GM21367 (cell line): ENCODE data around the gene PRXL2A.
"Not testable (repeated sequence)": the region's sequence is repeated elsewhere in the genome, so short reads cannot be mapped to it uniquely, and the experiment has no call there.

Experiments used
- ATAC-seq: cut with Tn5 transposase; IDR thresholded peaks from one replicate; pipeline ENCODE4 v1.9.1; 2021; ENCODE audit not compliant: unreplicated experiment

The PRXL2A gene

DNA sequence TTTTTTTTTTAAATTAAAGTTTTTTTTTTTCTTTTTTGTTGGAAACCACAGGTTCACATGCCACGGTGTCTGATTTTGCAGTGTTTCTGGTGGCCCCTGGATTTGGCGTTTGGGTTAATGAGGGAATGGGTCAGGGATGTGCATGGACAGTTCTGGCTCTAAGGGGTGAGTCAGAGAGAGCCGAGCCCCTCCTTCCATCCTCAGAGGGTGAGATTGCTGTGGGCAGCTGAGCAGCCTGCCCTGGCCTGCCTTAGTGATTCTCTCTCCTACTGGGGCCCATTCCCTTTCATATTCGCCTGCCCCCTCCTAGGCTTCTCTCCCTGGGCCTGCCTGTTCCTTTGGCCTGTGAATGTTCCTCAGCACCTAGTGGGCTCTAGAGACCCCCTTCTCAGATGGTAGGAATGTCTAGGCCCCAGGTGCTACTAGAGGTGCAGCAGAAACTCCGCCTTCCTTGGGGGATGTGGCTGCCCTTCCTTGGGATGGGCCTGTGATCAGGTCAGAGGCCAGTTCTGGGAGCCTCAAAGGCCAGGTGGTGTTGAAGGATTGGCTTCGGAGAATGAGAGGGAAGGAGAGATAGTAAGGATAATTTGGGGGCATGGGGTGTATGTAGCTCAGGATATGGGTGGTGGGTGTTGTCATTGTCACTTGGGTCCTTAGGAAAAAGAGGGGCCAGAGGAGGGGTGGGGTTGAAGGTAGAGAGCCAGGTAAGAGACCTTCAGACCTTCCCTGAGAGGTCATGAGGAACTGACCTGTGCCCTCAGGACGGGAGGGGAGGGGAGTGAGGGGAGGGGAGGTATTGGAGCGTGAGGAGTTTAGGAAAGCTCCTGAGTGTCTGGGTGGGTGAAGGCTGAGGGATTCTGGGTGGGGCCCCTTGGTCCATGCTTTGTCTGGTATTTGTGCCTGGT lies 65.6 kb downstream of the PRXL2A start:
- ATAC-seq, result no peak

DNA sequence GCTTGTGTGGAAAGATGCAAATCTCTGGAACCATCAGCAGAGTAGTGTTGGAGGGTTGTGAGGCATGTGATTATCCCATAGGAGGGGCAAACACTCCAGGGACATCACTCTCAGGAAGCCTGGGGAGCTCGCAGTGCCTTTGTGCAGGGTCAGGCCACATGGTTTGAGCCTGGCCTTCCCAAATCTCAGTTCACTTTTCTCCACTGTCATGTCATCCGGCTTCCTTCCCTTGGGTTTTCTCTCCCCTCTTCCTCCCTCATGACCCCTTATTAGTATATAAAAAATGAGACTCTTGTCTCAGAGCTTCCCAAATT lies 66.2 kb downstream of the PRXL2A start:
- no peak for ATAC-seq

DNA sequence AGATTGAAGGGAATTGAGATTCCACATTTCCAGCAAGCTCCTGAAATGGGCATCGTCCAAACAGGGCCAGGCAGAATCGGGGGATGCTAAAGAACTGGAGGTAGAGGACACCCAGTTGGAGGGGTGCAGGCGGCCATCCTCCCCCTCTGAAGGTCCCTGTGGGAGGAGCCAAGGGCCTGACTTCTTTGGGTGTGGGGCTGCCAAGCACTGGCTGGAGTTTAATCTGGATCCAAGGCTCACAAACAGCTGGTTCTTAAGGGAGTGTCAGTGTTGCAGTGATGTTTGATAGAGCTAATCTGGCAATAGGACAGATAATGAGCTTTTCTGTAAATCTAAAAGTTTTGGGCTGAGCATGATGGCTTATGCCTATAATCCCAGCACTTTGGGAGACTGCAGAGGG lies 66.6 kb downstream of the PRXL2A start:
- no peak for ATAC-seq

DNA sequence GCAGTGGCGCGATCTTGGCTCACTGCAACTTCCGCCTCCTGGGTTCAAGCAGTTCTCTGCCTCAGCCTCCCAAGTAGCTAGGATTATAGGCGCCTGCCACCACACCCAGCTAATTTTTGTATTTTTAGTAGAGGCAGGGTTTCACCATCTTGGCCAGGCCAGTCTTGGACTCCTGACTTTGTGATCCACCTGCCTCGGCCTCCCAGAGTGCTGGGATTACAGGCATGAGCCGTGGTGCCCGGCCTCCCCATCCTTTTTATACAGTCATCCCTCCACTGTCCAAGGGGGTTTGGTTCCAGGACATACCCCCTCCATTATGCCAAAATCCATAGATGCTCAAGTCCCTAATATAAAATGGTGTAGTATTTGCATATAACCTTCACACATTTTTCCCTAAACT lies 67.3 kb downstream of the PRXL2A start:
- ATAC-seq, result not testable (repeated sequence)

- ATAC-seq, result no peak
These were observed 68.3 kb downstream of the PRXL2A start for GRCh38 chr10:80476685-80477084.

DNA sequence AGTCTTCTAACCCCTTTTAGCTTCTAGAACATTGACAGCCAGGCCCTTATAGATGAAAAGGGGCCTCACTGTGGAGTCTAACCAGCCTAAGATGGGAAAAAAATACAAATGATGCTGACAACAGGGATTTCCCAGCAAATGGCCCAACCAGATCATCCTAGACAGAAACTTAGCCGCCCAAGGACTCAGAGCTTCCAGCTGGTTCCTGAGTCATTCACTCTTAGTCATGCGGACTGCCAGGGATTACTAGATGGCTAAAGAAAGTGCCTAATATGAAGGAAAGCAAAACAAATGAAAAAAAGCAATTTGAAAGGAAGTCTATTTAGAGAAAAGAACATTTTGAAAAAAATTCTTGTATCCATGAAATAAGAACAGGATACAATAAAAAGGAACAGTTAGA lies 69.5 kb downstream of the PRXL2A start:
- no peak for ATAC-seq

- ATAC-seq, result not testable (repeated sequence)
These were observed 72.0 kb downstream of the PRXL2A start for GRCh38 chr10:80480373-80480772.

DNA sequence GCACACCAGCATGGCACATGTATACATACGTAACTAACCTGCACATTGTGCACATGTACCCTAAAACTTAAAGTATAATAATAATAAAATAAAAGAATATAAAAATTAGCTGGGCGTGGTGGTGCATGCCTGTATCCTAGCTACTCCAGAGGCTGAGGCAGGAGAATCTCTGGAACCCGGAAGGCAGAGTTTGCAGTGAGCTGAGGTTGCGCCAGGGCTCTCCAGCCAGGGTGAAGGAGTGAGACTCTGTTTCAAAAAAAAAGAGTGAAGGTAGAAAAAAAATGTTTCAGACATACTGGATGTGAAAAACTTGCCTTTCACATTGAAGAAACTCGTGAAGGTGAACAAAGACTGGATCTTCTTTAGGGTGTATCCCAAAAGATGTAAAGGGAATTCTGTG lies 72.5 kb downstream of the PRXL2A start:
- no peak for ATAC-seq

GRCh38 chr10:80484243-80484642 lies 75.9 kb downstream of the PRXL2A start:
- no peak for ATAC-seq

DNA sequence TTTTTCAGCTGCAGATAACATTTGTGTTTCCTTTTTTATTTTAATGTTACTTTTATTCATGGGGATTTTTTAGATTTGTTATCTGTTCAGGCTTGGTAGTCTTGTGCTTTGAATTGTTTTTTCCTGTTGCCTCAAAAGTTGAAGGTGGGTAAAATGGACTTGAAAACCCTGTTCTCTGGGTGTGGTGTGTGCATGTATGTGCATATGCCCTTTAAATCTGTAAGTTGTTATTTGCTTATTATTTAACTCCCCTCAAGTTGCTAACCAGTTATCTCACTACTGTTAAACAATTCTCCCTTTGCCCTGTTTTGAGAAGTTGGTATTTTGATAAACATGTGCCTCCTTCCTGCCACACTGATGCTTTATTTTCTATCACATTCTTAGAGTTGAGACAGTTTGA lies 76.3 kb downstream of the PRXL2A start:
- ATAC-seq, result no peak

- no peak for ATAC-seq
These were observed 77.0 kb downstream of the PRXL2A start for GRCh38 chr10:80485076-80485945.

DNA sequence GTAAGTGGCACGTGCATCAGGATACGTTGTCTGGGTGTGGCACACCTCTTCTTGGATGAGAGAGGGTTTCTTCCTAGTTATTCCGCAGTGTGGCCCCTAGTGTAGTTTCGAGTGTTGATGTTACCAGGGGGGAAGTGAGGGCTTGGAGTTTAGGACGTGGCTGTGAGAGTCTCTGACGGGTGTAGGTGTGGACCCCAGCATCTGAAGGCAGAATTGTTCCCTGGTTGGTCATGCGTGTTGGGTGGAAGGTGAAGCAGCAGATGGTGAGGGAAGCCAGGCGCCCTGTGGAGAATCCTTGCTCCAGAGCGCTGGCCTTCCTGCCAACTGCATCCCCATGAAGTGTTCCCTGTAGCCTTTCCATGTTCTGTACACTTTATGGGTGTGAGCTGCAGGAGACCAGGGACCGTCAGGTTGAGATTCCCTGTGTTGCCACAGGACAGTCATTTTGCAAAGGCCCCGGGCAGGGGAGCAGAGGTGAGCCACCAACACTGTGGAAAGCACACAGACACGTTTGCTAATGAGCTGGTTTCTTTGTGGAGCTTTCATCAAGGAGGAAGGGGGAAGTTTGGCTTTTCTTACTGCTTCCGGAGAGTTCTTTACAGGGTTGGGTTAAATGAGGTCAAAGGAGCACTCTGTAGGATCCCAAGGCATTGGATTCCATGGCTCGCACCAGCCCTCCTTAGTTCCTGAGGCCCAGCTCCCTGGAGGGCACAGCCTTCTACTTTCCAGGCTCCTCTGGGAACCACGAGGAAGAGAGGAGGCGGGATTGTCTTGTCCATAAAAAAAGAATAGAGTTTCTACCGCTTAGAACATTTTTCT lies 77.8 kb downstream of the PRXL2A start:
- no peak for ATAC-seq
